Spleen (tissue), 11 donors: ENCODE data around the gene MAGI3. TPM values are rescaled to one million over a fixed set of nuclear protein-coding genes. Genes with fewer than 3 reads are reported as not detected.

Source experiments
- DNase-seq: peaks from one replicate; pipeline ENCODE4 v3.0.0-alpha.2; 2020
- H3K27ac ChIP-seq, 8 donors: fragments of 200-600 bp; sonication (generic) in 7 of 8; 1 replicate in 4 of 8; 2 replicates in 4 of 8; pipeline versions ENCODE4 v1.5.0 to v1.8.0; 2016 to 2021; ENCODE audit warnings: inconsistent platforms in 4 of 8, mild to moderate bottlenecking in 4 of 8, moderate library complexity in 1 of 8
- H3K27me3 ChIP-seq, 7 donors: fragments of 200-600 bp; sonication (generic) in 6 of 7; replicated peaks in 1 of 7; 1 replicate in 4 of 7; 2 replicates in 3 of 7; pipeline versions ENCODE4 v1.5.0 to v1.8.0; 2016 to 2021; ENCODE audit warnings: inconsistent platforms in 3 of 7, mild to moderate bottlenecking in 1 of 7
- H3K36me3 ChIP-seq, 6 donors: fragments of 200-600 bp; sonication (generic) in 5 of 6; 1 replicate in 4 of 6; 2 replicates in 2 of 6; pipeline versions ENCODE4 v1.5.0 to v1.8.0; 2016 to 2021; ENCODE audit warnings: inconsistent platforms in 2 of 6
- H3K4me1 ChIP-seq, 6 donors: fragments of 200-600 bp; sonication (generic) in 5 of 6; 1 replicate in 3 of 6; 2 replicates in 3 of 6; pipeline versions ENCODE4 v1.5.0 to v1.8.0; 2016 to 2021; ENCODE audit warnings: inconsistent platforms in 3 of 6
- H3K4me3 ChIP-seq, 8 donors: fragments of 200-600 bp; sonication (generic) in 7 of 8; 1 replicate in 4 of 8; 2 replicates in 4 of 8; pipeline versions ENCODE4 v1.5.0 to v1.8.0; 2016 to 2021; ENCODE audit warnings: inconsistent platforms in 4 of 8, mild to moderate bottlenecking in 4 of 8, moderate library complexity in 2 of 8
- H3K9me3 ChIP-seq, 8 donors: fragments of 200-600 bp; sonication (generic) in 7 of 8; 1 replicate in 4 of 8; 2 replicates in 4 of 8; pipeline versions ENCODE4 v1.5.0 to v1.8.0; 2016 to 2021; ENCODE audit warnings: inconsistent platforms in 4 of 8
- POLR2A ChIP-seq, 3 donors: fragments of 450-650 bp; IDR thresholded peaks; one replicate each; pipeline ENCODE4 v1.5.1; 2017; ENCODE audit warnings: antibody characterized with exemption in 3 of 3, mild to moderate bottlenecking in 1 of 3
- POLR2AphosphoS5 ChIP-seq, 3 donors: sonication (generic); formaldehyde crosslinking; IDR thresholded peaks; one replicate each; pipeline ENCODE4 v1.5.1; 2017; ENCODE audit warnings: antibody characterized with exemption in 3 of 3
- WGBS, 5 donors: extraction: QIAGEN DNeasy Blood & Tissue Kit in 3 of 5; methylation state at CpG; one replicate each; pipeline versions ENCODE4 v1.1.5 to v1.1.7; 2013 to 2018; 5-methylcytosine and 5-hydroxymethylcytosine counted together
- intact Hi-C: fragments of 100-400 bp; cut with DNase I; formaldehyde crosslinking; loops from one replicate; pipeline ENCODE4 v1.15.0; 2023; ENCODE audit warnings: low total_unique reads
- polyA plus RNA-seq, 3 donors: library from polyadenylated mRNA; stranded (reverse); fragments of 200-250 nt; gene quantifications; one replicate each; pipeline ENCODE4 v1.2.1, GENCODE V29; 2013
- total RNA-seq, 7 donors: library from RNA; depleted of rRNA in 3 of 7; stranded (reverse); fragments of >200 nt in 3 of 7; fragmentation: NEBNext Ultra II Directional in 4 of 7; extraction: Animal tissue kit (Norgen Biotek cat#: 25700) in 4 of 7; gene quantifications; one replicate each; pipeline versions ENCODE4 v1.1.0 to v1.2.1, GENCODE V29; 2016 to 2021
- TF ChIP-seq, protein P1 (sequence below), 11 experiments: fragments of 200-600 bp in 7 of 11; fragments of 450-650 bp in 4 of 11; sonication (generic) in 4 of 11; IDR thresholded peaks in 8 of 11; conservative IDR thresholded peaks in 3 of 11; 1 replicate in 7 of 11; 2 replicates in 4 of 11; pipeline versions ENCODE4 v1.4.0 to v1.8.0; 2016 to 2021; ENCODE audit warnings: antibody characterized with exemption in 11 of 11, inconsistent platforms in 4 of 11, mild to moderate bottlenecking in 1 of 11
- donor health status: healthy with polysubstance abuse.
- donor health status: DM: no; HTN: no; CAD: no; lungs with moderate emphysema.
- donor health status: DM: no; HTN: no; CAD: no.
- donor health status: Bipolar disorder and iron deficiency.
- donor health status: healthy.
- donor health status: DM: no; HTN: no; CAD: no.
- donor health status: DM: yes; HTN: yes; CAD: no.

The MAGI3 gene
- total and polyA plus RNA-seq, 10 donors = 0.74 to 16.3 (median 9.9) TPM

DNA sequence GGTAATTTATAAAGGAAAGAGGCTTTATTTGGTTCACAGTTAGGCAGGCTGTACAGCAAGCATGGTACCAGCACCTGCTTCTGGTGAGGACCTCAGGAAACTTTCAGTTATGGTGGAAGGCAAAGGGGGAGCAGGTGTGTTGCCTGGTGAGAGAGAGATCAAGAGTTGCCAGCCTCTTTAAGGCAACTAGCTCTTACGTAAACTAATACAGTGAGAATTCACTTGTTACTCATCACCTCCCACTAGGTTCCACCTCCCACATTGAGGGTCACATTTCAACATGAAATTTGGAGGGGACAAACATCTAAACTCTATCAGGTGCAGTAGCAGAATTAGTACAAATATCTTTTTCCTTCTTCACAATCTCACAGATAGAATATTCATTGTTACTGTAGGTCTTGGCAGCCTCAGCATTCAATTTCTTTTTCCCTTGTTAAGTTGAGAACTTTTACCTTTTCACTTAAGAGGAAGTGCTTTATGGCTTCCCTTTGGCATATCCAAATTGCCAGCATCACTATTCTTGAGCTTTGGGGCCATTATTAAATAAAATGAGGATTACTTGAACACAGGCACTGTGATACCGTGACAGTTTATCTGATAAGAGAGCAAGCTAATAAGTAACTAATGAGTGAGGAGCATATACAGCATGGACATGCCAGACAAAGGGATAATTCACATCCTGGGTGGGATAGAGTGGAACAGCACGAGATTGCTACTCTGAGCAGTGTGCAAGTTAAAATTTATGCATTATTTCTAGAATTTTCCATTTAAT, 48.4 kb downstream of the MAGI3 start:
- Histone ChIP-seq H3K4me1 (no peaks in the 10 kb centered on the region), H3K4me3 (no peak overlapping the region), H3K27ac (no peak overlapping the region), H3K36me3 (no peaks in the 10 kb centered on the region), H3K27me3 (no peaks in the 10 kb centered on the region), H3K9me3 (peaks cover 0 to 8% (median under 1%) of the 10 kb centered on the region in 8 donors)
- no peak for DNase-seq
- no peak for TF ChIP-seq POLR2AphosphoS5 (IDR thresholded peaks at IDR 0.05)
- no peak for TF ChIP-seq POLR2A (IDR thresholded peaks at IDR 0.05)
- TF ChIP-seq, protein P1, sequence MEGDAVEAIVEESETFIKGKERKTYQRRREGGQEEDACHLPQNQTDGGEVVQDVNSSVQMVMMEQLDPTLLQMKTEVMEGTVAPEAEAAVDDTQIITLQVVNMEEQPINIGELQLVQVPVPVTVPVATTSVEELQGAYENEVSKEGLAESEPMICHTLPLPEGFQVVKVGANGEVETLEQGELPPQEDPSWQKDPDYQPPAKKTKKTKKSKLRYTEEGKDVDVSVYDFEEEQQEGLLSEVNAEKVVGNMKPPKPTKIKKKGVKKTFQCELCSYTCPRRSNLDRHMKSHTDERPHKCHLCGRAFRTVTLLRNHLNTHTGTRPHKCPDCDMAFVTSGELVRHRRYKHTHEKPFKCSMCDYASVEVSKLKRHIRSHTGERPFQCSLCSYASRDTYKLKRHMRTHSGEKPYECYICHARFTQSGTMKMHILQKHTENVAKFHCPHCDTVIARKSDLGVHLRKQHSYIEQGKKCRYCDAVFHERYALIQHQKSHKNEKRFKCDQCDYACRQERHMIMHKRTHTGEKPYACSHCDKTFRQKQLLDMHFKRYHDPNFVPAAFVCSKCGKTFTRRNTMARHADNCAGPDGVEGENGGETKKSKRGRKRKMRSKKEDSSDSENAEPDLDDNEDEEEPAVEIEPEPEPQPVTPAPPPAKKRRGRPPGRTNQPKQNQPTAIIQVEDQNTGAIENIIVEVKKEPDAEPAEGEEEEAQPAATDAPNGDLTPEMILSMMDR (IDR thresholded peaks at IDR 0.05 in 8 of 11, conservative IDR thresholded peaks at IDR 0.05 in 3 of 11) = no peak
- intact Hi-C loops = no loop called here
- WGBS, 5 donors = 71 to 92% (median 84%) methylated on average over 3 of the region's 3 CpGs

DNA sequence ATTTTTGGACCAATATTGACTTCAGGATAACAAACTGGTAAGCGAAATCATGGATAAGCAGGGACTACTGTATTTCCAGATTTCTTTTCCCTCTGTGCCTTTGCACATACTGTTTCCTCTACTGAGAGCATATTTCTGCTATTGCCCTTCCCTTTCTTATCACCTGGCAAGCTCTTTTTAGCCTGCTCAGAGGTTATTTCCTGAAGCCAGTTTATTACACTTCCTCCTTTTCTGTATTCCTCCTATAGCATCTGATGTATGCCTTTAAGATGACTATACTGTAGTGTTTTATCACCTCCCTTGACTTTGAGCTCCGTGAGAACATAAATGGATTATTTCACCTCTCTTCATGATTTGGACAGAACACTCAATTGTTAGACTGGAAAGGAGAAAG, 49.0 kb downstream of the MAGI3 start:
- Histone ChIP-seq H3K4me1 (no peaks in the 10 kb centered on the region), H3K27me3 (no peaks in the 10 kb centered on the region), H3K4me3 (no peak overlapping the region), H3K9me3 (peaks cover 0 to 14% (median 6%) of the 10 kb centered on the region in 8 donors), H3K36me3 (no peaks in the 10 kb centered on the region), H3K27ac (no peak overlapping the region)
- no peak for TF ChIP-seq POLR2A (IDR thresholded peaks at IDR 0.05)
- no peak for TF ChIP-seq POLR2AphosphoS5 (IDR thresholded peaks at IDR 0.05)
- TF ChIP-seq, protein P1 (IDR thresholded peaks at IDR 0.05 in 8 of 11, conservative IDR thresholded peaks at IDR 0.05 in 3 of 11) = no peak
- intact Hi-C loops = no loop called here
- whole genome bisulfite sequencing, 5 donors = 76 to 93% (median 81%) methylated on average over 2 of the region's 2 CpGs
- DNase-seq = no peak

DNA sequence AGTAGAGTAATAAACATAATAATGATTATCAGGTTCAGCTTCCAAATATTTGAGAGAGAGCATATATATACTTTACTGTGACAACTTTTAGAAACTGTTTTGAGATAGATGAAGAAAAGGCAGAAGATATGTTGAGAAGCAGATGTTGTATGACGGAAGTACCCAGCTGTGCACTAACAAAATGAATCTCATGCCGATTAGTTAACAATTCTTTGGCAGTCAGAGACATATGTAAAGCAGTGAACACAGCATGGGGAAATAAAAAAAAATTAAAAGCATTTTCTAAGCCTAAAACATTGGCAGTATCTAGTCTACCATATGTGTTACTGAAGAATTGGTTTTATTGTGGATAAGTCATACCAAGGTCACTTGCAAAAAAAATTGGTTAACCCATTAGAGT, 51.8 kb downstream of the MAGI3 start:
- Histone ChIP-seq H3K4me1 (no peaks in the 10 kb centered on the region), H3K27ac (no peak overlapping the region), H3K27me3 (no peaks in the 10 kb centered on the region), H3K4me3 (no peak overlapping the region), H3K36me3 (no peaks in the 10 kb centered on the region), H3K9me3 (peaks cover 0 to 31% (median 22%) of the 10 kb centered on the region in 8 donors)
- TF ChIP-seq POLR2AphosphoS5 (IDR thresholded peaks at IDR 0.05) (no peak), POLR2A (IDR thresholded peaks at IDR 0.05) (no peak)
- TF ChIP-seq, protein P1 (IDR thresholded peaks at IDR 0.05 in 8 of 11, conservative IDR thresholded peaks at IDR 0.05 in 3 of 11) = no peak
- no peak for DNase-seq
- intact Hi-C loops = no loop called here
- 87 to 97% (median 92%) methylated on average over 2 of the region's 2 CpGs for WGBS, 5 donors

DNA sequence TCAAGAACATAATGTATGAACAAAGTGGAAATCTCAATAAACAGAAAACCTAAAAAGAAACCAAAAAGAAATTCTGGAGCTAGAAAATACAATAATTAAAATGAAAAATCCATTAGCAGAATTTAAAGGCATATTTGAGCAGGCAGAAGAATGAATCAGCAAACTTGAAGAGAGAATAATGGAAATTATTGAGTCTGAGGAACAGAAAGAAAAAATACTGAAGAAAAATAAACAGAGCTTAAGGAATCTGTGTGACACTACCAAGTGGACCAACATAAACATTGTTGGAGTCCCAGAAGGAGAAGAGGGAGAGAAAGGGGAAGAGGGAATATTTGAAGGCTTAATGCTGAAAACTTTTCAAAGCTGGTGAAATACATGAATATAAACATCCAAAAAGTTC, 54.5 kb downstream of the MAGI3 start:
- Histone ChIP-seq H3K27me3 (no peaks in the 10 kb centered on the region), H3K27ac (no peak overlapping the region), H3K4me3 (no peak overlapping the region), H3K36me3 (no peaks in the 10 kb centered on the region), H3K4me1 (no peaks in the 10 kb centered on the region), H3K9me3 (peaks cover 0 to 31% (median 22%) of the 10 kb centered on the region in 8 donors)
- TF ChIP-seq, protein P1 (IDR thresholded peaks at IDR 0.05 in 8 of 11, conservative IDR thresholded peaks at IDR 0.05 in 3 of 11) = no peak
- intact Hi-C loops = no loop called here
- no peak for DNase-seq
